ENCODE measurements around the gene SLC25A15.

Gene SLC25A15

GRCh38 chr13:40806241-40806640 is 16.8 kb downstream of the SLC25A15 start:
- H3K27ac ChIP-seq = no peak overlapping the region
- TF ChIP-seq CTCF (conservative IDR thresholded peaks at IDR 0.05) = no peak

- TF ChIP-seq CTCF (conservative IDR thresholded peaks at IDR 0.05) = no peak
- no peak overlapping the region for H3K27ac ChIP-seq
Observed at GRCh38 chr13:40809471-40809870, 20.1 kb downstream of the SLC25A15 start.

DNA sequence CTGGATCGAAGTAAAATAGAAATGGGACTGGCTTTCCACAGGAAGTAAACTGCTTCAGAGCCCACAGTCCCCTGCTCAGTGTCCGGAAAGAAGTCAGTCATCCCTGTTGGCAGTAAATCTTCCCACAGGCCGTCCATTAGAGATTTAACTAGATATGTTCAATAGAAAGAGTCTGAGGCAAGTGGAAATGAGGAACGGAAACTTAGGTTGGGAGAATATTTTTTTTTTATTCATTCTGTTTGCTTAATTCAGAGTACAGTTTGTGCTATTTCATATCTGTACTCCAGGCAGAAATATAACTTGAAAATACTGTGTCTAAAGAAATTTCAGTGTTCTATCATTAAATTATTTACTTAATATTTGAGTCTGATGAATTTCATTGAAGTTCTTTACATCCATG is 22.7 kb downstream of the SLC25A15 start:
- no peak for TF ChIP-seq CTCF (conservative IDR thresholded peaks at IDR 0.05)

GRCh38 chr13:40812724-40813445 is 23.5 kb downstream of the SLC25A15 start:
- no peak for TF ChIP-seq CTCF (conservative IDR thresholded peaks at IDR 0.05)
- H3K27ac ChIP-seq = no peak overlapping the region

More for the DNA sequence above, 22.7 kb downstream of the SLC25A15 start:
- no peak overlapping the region for H3K27ac ChIP-seq

- no peak overlapping the region; the same call in 1 of the 2 replicates for H3K27ac ChIP-seq
- peak; percentile 81 for TF ChIP-seq CTCF (conservative IDR thresholded peaks at IDR 0.05)
Observed at GRCh38 chr13:40813667-40814454, 24.4 kb downstream of the SLC25A15 start.

GRCh38 chr13:40814803-40815202 is 25.4 kb downstream of the SLC25A15 start:
- H3K27ac ChIP-seq = no peak overlapping the region
- no peak for TF ChIP-seq CTCF (conservative IDR thresholded peaks at IDR 0.05)

- TF ChIP-seq CTCF (conservative IDR thresholded peaks at IDR 0.05) = no peak
- no peak overlapping the region for H3K27ac ChIP-seq
Observed at GRCh38 chr13:40818926-40819325, 29.5 kb downstream of the SLC25A15 start.
